ENCODE data around the gene SLC20A1. TPM values are rescaled to one million over a fixed set of nuclear protein-coding genes. Genes with fewer than 3 reads are reported as not detected.
A peak's percentile ranks its signal among the peaks of the same experiment; 100 is the strongest.
"Not testable (repeated sequence)": the region's sequence is repeated elsewhere in the genome, so short reads cannot be mapped to it uniquely, and the experiment has no call there.

SLC20A1 gene
- total RNA-seq, 1 experiment from 2014 or later: 32.8 TPM

DNA sequence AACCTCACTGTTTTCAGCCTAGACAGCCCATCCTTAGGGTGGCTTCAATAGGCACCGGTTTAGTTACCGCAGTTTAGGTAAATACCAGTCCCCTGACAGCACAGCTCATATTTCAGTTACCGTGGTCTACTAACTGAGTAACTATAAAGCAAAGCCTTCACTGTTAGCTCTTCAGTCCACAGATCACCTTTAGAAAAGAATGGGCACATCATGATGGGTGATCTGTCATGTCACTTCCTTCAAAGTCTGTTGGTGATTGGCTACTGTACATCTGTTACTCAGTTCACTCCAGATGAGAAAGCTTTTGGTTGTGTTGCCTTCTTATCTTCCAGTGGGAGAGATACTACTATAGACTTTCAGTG, 21.0 kb downstream of the SLC20A1 start:
- DNase-seq (ENCODE audit: low read depth, low spot score): no peak
- in situ Hi-C loops (cut with HindIII; ENCODE audit: low pct_unique_long_range_greater_than_20kb, low sequenced_read_pairs): no loop called here

DNA sequence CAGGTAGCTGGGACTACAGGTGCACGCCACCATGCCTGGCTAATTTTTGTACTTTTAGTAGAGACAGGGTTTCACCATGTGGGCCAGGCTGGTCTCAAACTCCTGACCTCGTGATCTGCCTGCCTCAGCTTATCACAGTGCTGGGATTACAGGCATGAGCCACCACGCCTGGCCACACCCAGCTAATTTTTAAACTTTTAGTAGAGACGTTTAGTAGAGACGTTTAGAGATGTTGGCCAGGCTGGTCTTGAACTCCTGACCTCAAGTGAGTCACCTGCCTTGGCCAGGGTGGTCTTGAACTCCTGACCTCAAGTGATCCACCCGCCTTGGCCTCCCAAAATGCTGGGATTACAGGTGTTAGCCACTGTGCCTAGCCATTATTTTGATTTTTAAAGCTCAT, 21.8 kb downstream of the SLC20A1 start:
- DNase-seq (ENCODE audit: low read depth, low spot score); in situ Hi-C loops (cut with HindIII; ENCODE audit: low pct_unique_long_range_greater_than_20kb, low sequenced_read_pairs): not testable (repeated sequence)

DNA sequence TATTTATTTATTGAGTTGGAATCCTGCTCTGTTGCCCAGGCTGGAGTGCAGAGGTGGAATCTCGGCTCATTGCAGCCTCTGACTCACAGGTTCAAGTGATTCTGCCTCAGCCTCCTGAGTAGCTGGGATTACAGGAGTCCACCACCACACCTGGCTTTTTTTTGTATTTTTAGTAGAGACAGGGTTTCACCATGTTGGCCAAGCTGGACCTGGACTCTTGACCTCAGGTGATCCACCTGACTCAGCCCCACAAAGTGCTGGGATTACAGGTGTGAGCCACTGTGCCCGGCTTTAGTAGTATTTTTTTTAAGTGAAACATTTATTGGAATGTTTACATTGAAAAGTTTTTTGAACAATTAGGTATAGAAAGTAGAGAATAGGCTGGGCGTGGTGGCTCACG, 23.9 kb downstream of the SLC20A1 start:
- no peak for DNase-seq (ENCODE audit: low read depth, low spot score)
- in situ Hi-C loops (cut with HindIII; ENCODE audit: low pct_unique_long_range_greater_than_20kb, low sequenced_read_pairs): no loop called here

DNA sequence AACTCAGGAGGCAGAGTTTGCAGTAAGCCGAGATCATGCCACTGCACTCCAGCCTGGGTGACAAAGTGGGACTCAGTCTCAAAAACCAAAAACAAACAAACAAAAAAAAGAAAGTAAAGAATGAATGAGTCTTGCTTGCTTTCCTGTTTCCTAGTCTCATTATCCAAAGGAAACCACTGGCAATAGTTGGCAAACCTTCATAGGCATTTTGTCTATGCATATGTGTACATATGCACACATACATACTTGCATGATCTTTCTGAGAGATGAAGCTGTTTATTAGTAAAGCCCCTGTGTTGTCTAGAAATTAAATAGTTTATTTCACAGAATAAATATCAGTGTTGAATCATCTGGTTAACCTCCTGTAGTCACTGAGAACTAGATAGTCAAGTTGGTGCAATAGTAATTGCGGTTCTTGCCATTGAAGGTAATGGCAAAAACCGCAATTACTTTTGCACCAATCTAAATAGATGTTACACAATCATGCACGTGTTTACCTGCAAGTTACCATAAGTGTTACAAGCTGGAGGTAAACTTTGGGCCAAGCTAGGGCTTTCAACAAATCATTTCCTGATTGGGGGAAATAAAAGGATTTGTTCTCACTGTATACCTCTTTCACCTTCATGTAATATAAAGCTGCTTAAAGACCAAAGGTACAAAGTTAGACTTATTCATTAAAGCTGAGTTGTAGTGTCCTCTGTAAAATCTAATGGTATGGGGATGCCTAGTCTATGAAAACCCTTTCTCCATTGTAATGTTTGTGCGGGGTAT, 24.7 kb downstream of the SLC20A1 start:
- in situ Hi-C loops (cut with HindIII; ENCODE audit: low pct_unique_long_range_greater_than_20kb, low sequenced_read_pairs): no loop called here
- no peak for DNase-seq (ENCODE audit: low read depth, low spot score)

DNA sequence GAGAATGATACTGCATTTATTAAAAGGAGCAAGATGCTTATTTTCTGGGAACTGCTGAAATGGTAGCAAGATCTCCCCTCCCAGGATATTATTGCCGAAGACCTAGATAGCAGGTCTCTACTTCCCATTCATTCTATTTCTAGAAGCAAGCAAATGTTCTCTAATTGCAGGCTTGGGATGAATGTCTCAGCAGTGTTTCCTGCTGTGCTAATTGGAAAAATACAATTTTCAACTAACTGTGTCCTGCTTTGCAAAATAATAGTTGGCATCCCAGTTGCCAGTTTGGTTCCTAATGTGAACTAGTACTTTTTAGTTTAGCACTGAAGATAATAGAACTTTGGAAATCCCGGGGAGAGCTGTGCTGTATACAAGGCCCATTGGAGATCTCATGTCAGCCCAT, 26.1 kb downstream of the SLC20A1 start:
- DNase-seq (ENCODE audit: low read depth, low spot score): no peak
- in situ Hi-C loops (cut with HindIII; ENCODE audit: low pct_unique_long_range_greater_than_20kb, low sequenced_read_pairs): no loop called here

DNA sequence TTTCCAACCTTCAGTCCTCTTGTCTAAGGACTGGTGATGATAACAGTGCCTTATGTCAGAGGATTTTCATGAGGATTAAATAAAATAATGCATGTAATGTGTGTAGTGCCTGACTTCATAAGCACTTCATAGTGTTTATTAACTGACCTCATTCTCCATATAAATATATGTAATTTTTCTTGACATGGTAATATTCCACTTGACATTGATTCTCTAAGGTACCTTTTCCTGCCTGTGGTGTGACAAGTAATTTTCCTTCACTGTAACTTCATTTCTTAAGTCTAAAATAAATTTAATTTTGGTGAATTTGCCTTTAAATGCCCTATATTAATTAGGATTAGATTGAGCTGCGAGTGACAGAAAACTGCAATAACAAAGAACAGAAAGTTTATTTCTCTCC, 27.3 kb downstream of the SLC20A1 start:
- no peak for DNase-seq (ENCODE audit: low read depth, low spot score)
- in situ Hi-C loops (cut with HindIII; ENCODE audit: low pct_unique_long_range_greater_than_20kb, low sequenced_read_pairs): no loop called here

DNA sequence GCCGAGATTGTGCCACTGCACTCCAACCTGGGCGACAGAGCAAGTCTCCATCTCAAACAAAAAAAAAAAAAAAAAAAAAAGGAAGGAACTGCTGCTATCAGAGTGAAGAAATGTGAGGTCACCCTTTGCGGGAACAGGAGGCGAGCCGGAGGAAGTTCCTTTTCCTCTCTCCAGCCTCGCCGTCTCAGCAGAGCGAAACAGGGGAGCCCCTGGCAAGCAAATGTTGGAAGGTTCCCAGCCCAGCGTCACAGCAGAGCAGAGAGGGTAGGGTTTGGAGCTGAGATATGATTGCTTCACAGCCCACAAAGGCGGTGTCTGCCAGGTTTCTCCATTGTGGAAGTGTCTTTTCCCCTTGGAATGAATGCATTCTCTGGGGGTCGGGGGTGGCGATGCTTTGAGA, 28.5 kb downstream of the SLC20A1 start:
- no peak for DNase-seq (ENCODE audit: low read depth, low spot score)
- in situ Hi-C loops (cut with HindIII; ENCODE audit: low pct_unique_long_range_greater_than_20kb, low sequenced_read_pairs): no loop called here

DNA sequence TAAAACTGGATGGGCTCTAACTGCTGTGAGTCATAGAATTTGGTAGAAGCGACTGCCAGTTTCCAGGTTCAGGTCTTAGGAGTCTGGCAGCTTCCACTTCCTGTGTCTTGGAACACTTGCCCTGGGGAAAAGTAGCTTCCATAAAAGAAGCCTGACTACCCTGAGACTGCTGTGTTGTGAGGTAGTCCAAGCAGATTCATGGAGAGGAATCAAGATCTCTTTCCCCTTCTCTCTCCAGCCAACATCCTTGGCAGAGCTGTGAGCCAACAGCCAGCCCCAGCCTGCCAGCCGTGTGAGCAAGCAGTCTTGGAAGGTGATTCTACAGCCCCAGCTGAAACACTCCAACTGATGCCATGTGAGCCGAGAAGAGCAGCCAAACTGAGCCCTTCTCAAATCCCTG, 33.7 kb downstream of the SLC20A1 start:
- DNase-seq (ENCODE audit: low read depth, low spot score): no peak
- in situ Hi-C loops (cut with HindIII; ENCODE audit: low pct_unique_long_range_greater_than_20kb, low sequenced_read_pairs): no loop called here

DNA sequence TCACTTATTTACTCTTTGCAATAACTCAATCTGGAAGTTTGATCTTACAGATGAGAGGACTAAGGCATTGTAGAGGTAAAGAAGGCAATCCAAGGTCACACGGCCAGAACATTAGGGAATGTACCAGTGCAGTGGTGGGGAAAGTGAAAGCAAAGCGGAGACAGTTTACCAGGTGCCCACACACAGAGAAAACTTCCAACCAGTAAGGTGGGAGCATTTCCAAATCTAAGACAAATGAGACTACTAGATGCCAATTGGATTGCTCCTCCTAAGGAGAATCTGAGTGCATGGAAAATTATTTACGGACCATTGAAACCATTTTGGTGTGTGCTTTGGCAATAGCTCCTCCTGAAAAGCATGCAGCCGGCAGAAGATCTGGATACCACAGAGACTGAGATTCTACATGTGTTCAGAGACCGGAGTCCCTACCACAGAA, 34.9 kb downstream of the SLC20A1 start:
- DNase-seq (ENCODE audit: low read depth, low spot score): no peak
- in situ Hi-C loops (cut with HindIII; ENCODE audit: low pct_unique_long_range_greater_than_20kb, low sequenced_read_pairs): no loop called here

DNA sequence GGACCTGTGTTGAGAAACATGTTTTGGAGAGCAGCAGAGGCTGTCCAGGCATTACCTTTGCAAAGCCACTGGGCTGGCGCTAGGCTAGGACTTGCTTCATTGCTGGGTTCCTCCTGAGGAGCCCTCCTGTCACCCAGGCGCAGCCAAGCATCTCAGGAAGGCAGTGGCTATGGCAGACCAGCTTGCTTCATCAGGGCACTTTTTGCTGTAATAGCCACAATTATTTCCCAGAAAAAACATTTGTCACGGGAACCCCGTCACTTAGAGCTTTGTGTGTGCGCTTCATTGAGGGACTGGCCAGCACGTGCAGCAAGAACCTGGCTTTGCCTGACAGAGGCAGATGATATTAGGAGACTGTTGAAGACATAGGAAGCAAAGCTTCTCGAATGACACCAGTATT, 36.4 kb downstream of the SLC20A1 start:
- no peak for DNase-seq (ENCODE audit: low read depth, low spot score)
- in situ Hi-C loops (cut with HindIII; ENCODE audit: low pct_unique_long_range_greater_than_20kb, low sequenced_read_pairs): no loop called here

DNA sequence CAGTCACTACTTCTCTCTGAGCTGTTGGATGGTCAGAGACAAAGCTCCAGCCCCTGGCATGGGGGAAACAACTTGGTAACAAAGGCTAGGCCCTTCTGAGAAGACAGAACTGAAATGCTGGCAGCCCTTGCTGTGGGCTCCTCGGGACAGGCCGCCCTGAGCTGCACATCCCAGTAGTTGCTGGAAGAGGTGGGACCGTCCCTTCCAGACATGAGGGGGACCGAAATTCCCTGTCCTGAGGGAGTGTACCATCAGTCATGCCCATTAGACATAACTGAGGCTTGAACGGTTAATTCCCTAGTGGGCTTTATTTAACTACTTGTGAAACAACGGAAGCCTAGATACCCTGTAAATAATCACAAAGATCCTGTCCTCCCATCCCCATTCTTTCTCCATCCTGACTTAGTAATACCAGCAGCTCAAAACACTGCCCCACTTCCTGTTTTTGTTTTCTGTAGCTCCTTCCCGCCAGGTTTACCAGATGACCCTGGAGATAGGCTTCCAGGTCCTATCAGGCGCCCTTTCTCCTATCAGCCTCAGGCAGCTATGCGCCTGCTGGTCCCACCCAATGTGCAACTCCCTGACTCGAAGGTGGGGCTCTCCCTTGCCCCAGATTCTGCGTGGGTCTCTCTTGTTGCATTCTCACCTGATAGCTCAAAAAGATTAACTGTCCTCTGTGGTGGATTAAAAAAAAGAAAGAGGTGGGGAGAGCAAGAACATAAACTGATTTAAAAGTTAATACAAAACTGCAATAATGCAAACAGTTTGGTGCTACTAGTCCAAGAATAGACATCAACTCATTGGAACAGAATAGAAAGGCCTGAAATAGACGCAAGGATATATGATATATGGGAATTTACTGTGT, 38.0 kb downstream of the SLC20A1 start:
- DNase-seq (ENCODE audit: low read depth, low spot score): no peak
- in situ Hi-C loops (cut with HindIII; ENCODE audit: low pct_unique_long_range_greater_than_20kb, low sequenced_read_pairs): no loop called here

DNA sequence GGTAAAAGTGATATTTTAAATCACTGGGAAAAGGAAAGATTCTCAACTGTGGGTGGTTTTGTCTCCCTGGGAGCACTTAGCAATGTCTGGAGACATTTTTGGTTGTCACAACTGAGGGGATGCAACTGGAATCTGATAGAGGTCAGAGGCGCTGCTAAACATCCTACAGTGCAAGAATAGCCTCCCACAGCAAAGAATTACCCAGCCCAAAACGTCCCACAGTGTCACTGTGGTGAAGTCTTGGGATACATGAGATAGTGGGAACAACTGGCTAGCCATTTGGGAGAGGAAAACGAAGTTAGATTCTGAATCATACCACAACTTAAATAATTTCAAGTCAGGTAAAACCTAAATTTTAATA, 38.7 kb downstream of the SLC20A1 start:
- DNase-seq (ENCODE audit: low read depth, low spot score): no peak
- in situ Hi-C loops (cut with HindIII; ENCODE audit: low pct_unique_long_range_greater_than_20kb, low sequenced_read_pairs): no loop called here

DNA sequence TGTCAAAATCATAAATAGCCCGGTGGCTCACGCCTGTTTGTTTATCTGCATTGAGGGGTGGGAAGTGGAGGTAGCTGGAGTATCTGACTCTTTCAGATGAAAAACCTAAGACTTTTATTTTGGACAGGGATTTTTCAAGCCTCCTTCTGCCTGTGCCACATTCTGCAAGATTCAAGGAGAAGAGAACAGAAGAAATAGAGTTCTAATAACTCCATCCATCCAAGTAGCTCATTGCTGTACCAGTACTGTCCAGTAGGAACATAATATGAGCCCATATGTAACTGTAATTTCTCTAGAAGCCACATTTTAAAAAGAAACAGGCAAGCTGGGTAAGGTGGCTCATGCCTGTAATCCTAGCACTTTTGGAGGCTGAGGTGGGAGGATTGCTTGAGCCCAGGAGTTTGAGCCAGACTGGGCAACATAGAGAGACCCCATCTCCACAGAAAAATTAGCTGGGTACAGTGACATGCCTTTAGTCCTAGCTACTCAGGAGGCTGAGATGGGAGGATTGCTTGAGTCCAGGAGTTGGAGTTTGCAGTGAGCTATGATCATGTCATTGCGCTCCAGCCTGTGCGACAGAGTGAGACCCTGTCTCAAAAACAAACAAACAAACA, 39.6 kb downstream of the SLC20A1 start:
- in situ Hi-C loops (cut with HindIII; ENCODE audit: low pct_unique_long_range_greater_than_20kb, low sequenced_read_pairs): no loop called here
- DNase-seq (ENCODE audit: low read depth, low spot score): no peak

DNA sequence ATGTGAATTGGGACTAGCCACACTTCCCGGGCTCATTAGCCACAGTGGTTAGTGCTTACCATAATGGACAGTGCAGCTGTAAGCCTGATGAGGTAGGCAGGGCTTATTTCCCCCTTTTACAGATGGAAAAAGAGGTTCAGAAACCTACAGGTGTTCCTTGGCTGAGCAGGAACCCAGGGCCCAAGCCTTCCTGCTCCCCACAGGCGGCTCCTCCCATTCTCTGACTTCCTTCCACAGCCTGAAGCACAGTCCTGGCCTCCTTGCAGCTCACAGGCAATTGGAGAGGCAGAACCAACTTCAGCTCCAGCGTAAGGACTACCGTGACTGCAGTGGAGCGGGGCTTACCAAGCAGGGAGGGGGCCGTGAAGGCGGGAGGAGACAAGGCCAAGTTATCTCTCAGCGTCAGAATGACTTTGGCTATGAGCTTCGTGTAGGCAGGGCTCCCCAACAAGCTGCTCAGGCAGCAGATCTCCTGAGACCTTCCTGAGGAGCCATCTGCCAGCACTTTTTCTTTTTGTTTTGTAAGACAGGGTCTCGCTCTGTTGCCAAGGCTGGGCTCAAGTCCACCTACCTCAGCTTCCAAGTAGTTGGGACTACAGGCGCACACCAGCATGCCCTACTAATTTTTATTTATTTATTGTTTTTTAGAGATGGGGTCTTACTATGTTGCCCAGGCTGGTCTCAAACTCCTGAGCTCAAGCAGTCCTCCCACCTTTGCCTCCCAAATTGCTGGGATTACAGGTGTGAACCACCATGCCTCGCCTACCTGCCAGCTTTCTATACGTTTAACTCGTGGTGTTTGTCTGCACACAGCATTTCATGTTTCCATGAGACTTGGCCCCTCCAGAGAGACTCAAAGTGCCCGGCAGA, 40.8 kb downstream of the SLC20A1 start:
- in situ Hi-C loops (cut with HindIII; ENCODE audit: low pct_unique_long_range_greater_than_20kb, low sequenced_read_pairs): no loop called here
- no peak for DNase-seq (ENCODE audit: low read depth, low spot score)

DNA sequence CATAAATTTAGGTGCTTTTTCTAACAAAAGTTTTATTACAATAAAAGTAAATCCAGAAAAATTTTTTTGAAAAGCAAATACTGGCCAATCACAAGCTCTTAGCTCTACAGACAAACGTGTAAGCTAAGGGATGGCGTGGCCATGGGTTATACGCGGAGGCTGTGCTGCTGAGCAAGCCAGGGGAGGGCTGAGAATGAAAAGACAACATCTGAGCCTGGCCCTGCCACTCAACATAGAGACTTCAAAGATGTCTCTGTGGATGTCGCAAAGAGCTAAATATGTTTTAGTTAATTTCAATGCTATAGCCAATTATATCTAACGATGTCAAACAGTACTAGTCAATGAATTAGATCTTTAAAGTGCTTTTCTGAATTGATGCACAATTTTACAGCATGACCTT, 41.8 kb downstream of the SLC20A1 start:
- in situ Hi-C loops (cut with HindIII; ENCODE audit: low pct_unique_long_range_greater_than_20kb, low sequenced_read_pairs): no loop called here
- no peak for DNase-seq (ENCODE audit: low read depth, low spot score)

DNA sequence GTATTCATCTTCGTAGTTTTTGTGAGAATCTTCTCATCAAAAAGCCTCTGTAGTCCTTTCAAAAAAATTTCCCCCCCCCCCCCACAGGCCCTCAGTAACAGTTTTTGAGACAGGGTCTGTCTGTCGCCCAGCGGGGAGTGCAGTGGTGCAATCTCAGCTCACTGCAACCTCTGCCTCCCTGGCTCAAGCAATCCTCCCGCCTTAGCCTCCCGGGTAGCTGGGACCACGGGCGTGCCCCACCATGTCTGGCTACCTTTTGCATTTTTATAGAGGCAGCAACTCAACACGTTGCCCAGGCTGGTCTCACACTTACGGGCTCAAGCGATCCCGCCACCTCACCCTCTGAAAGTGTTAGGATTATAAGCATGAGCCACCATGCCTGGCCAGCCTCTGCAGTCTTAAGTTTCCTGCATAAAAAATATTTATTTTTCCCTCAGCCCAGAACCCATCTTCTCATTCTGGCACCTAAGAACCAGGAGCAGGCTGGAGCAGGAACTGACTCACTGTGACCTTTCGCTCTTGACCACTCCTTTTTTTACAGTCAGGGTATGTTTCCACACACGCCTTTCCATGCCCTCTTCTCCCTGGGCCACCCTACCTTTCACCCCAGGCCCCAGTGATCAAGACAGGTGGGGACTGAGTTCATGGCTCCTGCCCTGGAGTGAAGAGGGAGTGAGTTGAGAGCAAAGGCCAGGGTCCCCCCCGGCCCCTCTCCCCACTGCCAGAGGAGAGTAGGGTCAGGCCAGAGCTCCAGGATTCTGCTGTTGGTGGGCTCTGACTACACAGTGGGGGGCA, 42.5 kb downstream of the SLC20A1 start:
- no peak for DNase-seq (ENCODE audit: low read depth, low spot score)
- in situ Hi-C loops (cut with HindIII; ENCODE audit: low pct_unique_long_range_greater_than_20kb, low sequenced_read_pairs): no loop called here

DNA sequence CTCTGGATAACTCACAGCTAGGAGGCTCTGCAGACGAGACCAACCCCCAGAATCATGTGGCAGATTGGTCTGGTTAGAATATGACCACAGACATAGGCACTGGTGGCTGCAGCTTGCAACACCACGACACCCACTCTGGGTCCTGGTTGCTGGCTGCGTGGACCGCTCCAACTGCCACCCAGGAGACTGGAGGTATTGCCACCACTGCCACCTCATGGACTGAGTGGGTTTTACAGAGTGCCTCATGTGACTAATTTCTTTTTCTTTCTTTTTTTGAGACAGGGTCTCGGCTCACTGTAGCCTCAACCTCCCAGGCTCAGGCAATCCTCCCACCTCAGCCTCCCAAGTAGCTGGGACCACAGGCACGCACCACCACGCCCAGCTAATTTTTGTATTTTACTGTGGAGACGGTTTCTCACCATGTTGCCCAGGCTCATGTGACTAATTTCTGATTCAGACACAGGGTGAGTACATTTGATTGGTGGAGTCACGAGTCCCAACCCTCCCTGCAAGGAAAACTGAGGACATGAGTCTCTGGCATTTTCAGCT, 45.2 kb downstream of the SLC20A1 start:
- in situ Hi-C loops (cut with HindIII; ENCODE audit: low pct_unique_long_range_greater_than_20kb, low sequenced_read_pairs): no loop called here

More for the DNA sequence above, 45.2 kb downstream of the SLC20A1 start:
- DNase-seq (ENCODE audit: low read depth, low spot score): peak; percentile 70

Measured in SK-MEL-5 (cell line).